ENCODE measurements around the gene GTF2IRD1. TPM values are rescaled to one million over a fixed set of nuclear protein-coding genes. Genes with fewer than 3 reads are reported as not detected.

The GTF2IRD1 gene
- total and polyA plus RNA-seq, 2 experiments from 2014 or later: 34.9 to 39.6 TPM

- TF ChIP-seq EZH2 (IDR thresholded peaks at IDR 0.05; ENCODE audit: borderline replicate concordance) (no peak), CTCF (IDR thresholded peaks at IDR 0.05; ENCODE audit: poor library complexity) (no peak), EZH2phosphoT487 (IDR thresholded peaks at IDR 0.05; ENCODE audit: low read depth, severe bottlenecking, unreplicated experiment) (no peak)
- 85% methylated on average over 11 of the region's 11 CpGs for WGBS (ENCODE audit: low lambda C conversion rate, missing lambda C conversion rate)
- no peak overlapping the region for H3K27ac ChIP-seq
- H4K20me1 ChIP-seq (ENCODE audit: insufficient read depth, poor library complexity, severe bottlenecking): no peaks in the 10 kb centered on the region
- DNase-seq (ENCODE audit: low spot score): no peak
- no peaks in the 10 kb centered on the region for H3K4me1 ChIP-seq (ENCODE audit: insufficient read depth)
- no peaks in the 10 kb centered on the region for H3K27me3 ChIP-seq
- H3K4me3 ChIP-seq: no peak overlapping the region
- no peaks in the 10 kb centered on the region for H3K9me3 ChIP-seq (ENCODE audit: low read depth)
- no peaks in the 10 kb centered on the region for H3K36me3 ChIP-seq (replicated peaks; ENCODE audit: insufficient read depth, low read depth)
- H2AFZ ChIP-seq: no peak overlapping the region
- H3K79me2 ChIP-seq: peaks cover 9% of the 10 kb centered on the region
- H3K9me2 ChIP-seq (replicated peaks; ENCODE audit: insufficient read depth): no peaks in the 10 kb centered on the region
- no peak overlapping the region for H3K4me2 ChIP-seq
Measured at GRCh38 chr7:74514131-74514591, 60.5 kb downstream of the GTF2IRD1 start.

- no peak overlapping the region for H2AFZ ChIP-seq
- no peak for DNase-seq (ENCODE audit: low spot score)
- H3K4me1 ChIP-seq (ENCODE audit: insufficient read depth): no peaks in the 10 kb centered on the region
- H3K36me3 ChIP-seq (replicated peaks; ENCODE audit: insufficient read depth, low read depth): no peaks in the 10 kb centered on the region
- no peaks in the 10 kb centered on the region for H3K9me2 ChIP-seq (replicated peaks; ENCODE audit: insufficient read depth)
- H4K20me1 ChIP-seq (ENCODE audit: insufficient read depth, poor library complexity, severe bottlenecking): no peaks in the 10 kb centered on the region
- no peak overlapping the region for H3K4me3 ChIP-seq
- TF ChIP-seq EZH2phosphoT487 (IDR thresholded peaks at IDR 0.05; ENCODE audit: low read depth, severe bottlenecking, unreplicated experiment): no peak
- TF ChIP-seq EZH2 (IDR thresholded peaks at IDR 0.05; ENCODE audit: borderline replicate concordance): no peak
- no peaks in the 10 kb centered on the region for H3K27me3 ChIP-seq
- no peaks in the 10 kb centered on the region for H3K79me2 ChIP-seq
- no peak overlapping the region for H3K27ac ChIP-seq
- WGBS (ENCODE audit: low lambda C conversion rate, missing lambda C conversion rate): 98% methylated on average over 15 of the region's 15 CpGs
- H3K9me3 ChIP-seq (ENCODE audit: low read depth): no peaks in the 10 kb centered on the region
- H3K4me2 ChIP-seq: no peak overlapping the region
Measured at GRCh38 chr7:74515276-74515675, 61.6 kb downstream of the GTF2IRD1 start.

- WGBS (ENCODE audit: low lambda C conversion rate, missing lambda C conversion rate): 98% methylated on average over 3 of the region's 3 CpGs
- Histone ChIP-seq H3K36me3 (replicated peaks; ENCODE audit: insufficient read depth, low read depth) (no peaks in the 10 kb centered on the region), H3K9me3 (ENCODE audit: low read depth) (no peaks in the 10 kb centered on the region)
Measured at GRCh38 chr7:74516214-74516613, 62.5 kb downstream of the GTF2IRD1 start.

GRCh38 chr7:74518041-74518440, 64.3 kb downstream of the GTF2IRD1 start:
- H3K9me2 ChIP-seq (replicated peaks; ENCODE audit: insufficient read depth): no peaks in the 10 kb centered on the region
- H3K27ac ChIP-seq: no peak overlapping the region
- peaks cover 4% of the 10 kb centered on the region for H3K36me3 ChIP-seq (replicated peaks; ENCODE audit: insufficient read depth, low read depth)
- H3K9me3 ChIP-seq (ENCODE audit: low read depth): no peaks in the 10 kb centered on the region
- no peaks in the 10 kb centered on the region for H3K79me2 ChIP-seq
- H3K4me2 ChIP-seq: no peak overlapping the region
- 95% methylated on average over 13 of the region's 13 CpGs for WGBS (ENCODE audit: low lambda C conversion rate, missing lambda C conversion rate)
- H3K4me1 ChIP-seq (ENCODE audit: insufficient read depth): no peaks in the 10 kb centered on the region
- no peak for DNase-seq (ENCODE audit: low spot score)
- TF ChIP-seq EZH2phosphoT487 (IDR thresholded peaks at IDR 0.05; ENCODE audit: low read depth, severe bottlenecking, unreplicated experiment): no peak
- no peak for TF ChIP-seq EZH2 (IDR thresholded peaks at IDR 0.05; ENCODE audit: borderline replicate concordance)
- no peak for TF ChIP-seq CTCF (IDR thresholded peaks at IDR 0.05; ENCODE audit: poor library complexity)
- H3K27me3 ChIP-seq: no peaks in the 10 kb centered on the region
- H2AFZ ChIP-seq: no peak overlapping the region
- no peak overlapping the region for H3K4me3 ChIP-seq
- H4K20me1 ChIP-seq (ENCODE audit: insufficient read depth, poor library complexity, severe bottlenecking): no peaks in the 10 kb centered on the region

More at GRCh38 chr7:74516214-74516613, 62.5 kb downstream of the GTF2IRD1 start:
- Histone ChIP-seq H3K4me1 (ENCODE audit: insufficient read depth) (no peaks in the 10 kb centered on the region), H3K27me3 (no peaks in the 10 kb centered on the region), H3K79me2 (no peaks in the 10 kb centered on the region), H4K20me1 (ENCODE audit: insufficient read depth, poor library complexity, severe bottlenecking) (no peaks in the 10 kb centered on the region), H2AFZ (no peak overlapping the region), H3K27ac (no peak overlapping the region), H3K9me2 (replicated peaks; ENCODE audit: insufficient read depth) (no peaks in the 10 kb centered on the region), H3K4me2 (no peak overlapping the region), H3K4me3 (no peak overlapping the region)
- TF ChIP-seq EZH2phosphoT487 (IDR thresholded peaks at IDR 0.05; ENCODE audit: low read depth, severe bottlenecking, unreplicated experiment) (no peak), EZH2 (IDR thresholded peaks at IDR 0.05; ENCODE audit: borderline replicate concordance) (no peak), CTCF (IDR thresholded peaks at IDR 0.05; ENCODE audit: poor library complexity) (no peak)
- DNase-seq (ENCODE audit: low spot score): no peak

Data from hepatocyte (in vitro differentiated cells).